NCI-H510A treated with DMSO at 0.1 percent for 48 hours (cell line): ENCODE results near the gene KIF12.

Experiments
- DNase-seq: peaks from one replicate; lab custom pipeline; 2025; lab: John Stamatoyannopoulos, UW

Gene KIF12

DNA sequence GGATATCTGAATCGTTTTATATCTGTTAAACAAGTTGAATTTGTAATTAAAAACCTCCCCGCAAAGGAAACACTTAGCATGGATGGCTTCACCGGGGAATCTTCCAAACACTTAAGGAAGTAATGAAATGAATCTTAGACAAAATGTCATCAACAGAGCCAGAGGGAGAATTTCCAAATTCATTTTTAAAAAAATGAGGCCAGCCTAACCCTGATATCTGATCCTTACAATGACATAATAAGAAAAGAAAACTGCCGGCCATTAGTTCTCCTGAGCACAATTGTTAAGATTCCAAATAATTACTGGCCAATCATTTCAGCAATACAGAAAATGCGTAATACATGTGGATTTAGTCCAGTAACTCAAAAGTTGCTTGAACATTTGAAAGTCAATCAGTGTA is 6.1 kb upstream of the KIF12 start:
- DNase-seq: no peak

DNA sequence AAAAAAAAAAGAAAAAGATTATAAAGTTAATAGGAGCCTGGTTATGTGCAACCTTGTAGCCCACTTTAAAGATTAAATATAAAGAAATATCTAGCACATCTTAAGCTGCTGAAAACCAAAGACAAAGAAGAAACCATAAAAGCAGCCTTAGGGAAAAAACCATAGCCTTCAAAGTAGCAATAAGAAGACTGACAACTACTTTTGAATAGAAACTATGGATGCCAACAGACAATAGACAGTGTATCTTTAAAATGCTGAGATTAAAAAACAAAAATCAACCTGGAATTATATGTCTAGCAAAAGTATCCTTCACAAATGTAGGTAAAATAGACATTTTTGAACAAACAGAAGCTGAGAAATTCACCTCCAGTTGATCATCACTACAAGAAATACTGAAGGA is 3.4 kb upstream of the KIF12 start:
- no peak for DNase-seq

GRCh38 chr9:114100536-114100935 is 1.4 kb upstream of the KIF12 start:
- DNase-seq: no peak

GRCh38 chr9:114099669-114100270 is 678 bp upstream of the KIF12 start:
- DNase-seq: peak; percentile 44

- DNase-seq: no peak
These were observed 814 bp downstream of the KIF12 start for GRCh38 chr9:114098021-114098935.

DNA sequence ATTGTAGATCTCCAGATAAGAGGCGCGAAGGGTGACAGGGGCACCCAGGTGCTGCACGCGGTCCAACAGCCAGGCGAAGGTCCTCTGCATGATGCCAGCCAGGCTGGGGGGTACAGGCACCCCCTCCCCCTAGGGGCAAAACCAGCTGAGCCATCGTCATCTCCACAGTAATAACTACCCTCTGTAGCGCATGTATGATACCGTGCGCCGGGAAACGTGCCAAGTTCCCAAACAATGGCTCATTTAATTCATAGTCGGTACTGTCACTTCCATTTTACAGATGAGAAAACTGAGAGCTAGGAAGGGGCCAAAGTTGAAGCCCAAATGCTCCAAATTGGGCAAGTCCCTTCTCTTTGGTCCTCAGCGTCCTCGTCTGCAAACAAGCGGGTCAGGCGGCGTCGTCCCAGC is 1.5 kb downstream of the KIF12 start:
- no peak for DNase-seq

- DNase-seq: no peak
These were observed 2.1 kb downstream of the KIF12 start for GRCh38 chr9:114096866-114097612.

DNA sequence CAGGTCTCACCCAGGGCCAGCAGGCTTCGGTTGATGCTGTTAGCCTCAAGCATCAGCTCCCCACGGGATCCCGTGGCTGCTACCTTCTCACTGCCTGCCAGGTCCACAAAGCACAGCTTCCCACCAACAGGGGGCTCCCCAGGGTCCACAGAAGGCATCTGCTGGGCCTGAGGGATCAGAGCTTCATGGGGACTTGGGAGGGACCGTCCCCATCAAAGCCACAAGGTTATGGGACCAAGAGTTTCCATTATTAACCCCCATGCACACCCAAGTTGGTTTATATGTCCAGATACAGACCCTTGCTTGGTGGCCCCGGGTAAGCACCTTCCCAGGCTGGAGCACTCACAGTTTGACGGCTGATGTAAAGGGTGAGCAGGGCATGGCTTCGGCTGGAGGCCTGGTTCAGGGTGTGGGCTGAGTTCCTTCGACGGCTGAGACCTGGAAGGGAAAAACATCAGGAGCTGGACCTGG is 3.0 kb downstream of the KIF12 start:
- DNase-seq: no peak

DNA sequence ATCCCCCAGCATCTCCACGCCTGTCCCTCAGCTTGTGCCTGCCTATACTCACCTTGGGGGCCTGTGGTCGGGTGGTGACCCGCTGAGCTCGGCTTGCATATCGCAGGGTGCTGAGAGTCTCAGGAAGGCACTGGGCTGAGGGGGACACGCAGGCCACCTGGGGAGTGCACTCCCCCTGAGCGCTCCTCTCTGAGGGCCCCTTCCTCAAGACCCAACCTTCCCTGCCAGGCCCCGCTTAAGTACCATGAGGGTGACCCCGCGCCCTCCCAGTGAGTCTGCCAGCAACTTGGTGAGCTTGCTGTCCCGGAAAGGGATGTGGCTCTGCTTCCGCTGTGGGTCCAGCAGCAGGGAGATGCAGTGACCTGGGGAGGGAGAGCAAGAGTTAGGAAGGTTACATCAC is 4.1 kb downstream of the KIF12 start:
- no peak for DNase-seq

GRCh38 chr9:114093761-114094505 is 5.2 kb downstream of the KIF12 start:
- DNase-seq: no peak

DNA sequence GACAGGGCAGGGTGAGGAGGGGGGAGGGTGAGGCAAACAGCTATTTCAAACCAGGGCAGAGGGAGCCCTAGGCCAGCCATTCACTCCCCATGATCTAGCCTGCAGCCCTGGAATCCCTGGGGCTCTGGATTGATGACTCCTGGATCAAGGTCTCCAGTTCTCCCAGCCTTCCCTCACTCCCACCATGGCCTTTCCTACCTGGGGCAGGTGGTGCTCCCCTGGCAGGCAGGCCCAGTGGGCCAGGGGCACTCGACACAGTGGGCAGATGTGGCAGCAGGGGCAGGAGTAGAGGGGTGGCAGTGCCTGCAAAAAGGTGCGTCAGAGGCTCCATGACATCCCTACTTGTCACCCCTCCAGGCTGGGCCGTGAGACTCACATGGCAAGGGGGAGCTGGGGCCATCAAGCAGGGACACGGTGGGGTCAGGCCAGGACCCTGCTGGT is 6.0 kb downstream of the KIF12 start:
- DNase-seq: no peak

DNA sequence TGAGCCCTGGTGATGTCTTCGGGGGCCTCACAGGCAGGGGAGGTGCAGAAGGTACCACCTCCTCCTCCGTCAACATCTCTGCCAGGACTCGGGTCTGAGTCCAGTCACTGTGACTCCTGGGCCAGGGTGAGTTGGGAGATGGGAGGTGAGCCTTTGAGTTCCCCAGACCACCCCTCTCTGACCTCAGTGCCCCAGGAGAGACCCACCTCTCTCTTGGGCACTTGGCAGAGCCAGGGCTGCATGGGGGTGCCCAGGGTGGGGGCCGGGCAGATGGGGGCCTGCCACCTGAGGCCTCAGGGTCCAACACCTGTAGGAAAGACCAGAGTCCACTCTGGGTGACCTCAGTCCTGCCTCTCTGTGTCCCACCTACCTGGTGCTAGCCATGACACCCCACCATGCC is 6.8 kb downstream of the KIF12 start:
- no peak for DNase-seq

GRCh38 chr9:114091711-114092110 is 7.4 kb downstream of the KIF12 start:
- no peak for DNase-seq

- no peak for DNase-seq
These were observed 8.3 kb downstream of the KIF12 start for GRCh38 chr9:114090798-114091197.

GRCh38 chr9:114089206-114089840 is 9.8 kb downstream of the KIF12 start:
- DNase-seq: no peak

GRCh38 chr9:114088571-114089170 is 10.4 kb downstream of the KIF12 start:
- DNase-seq: no peak

- no peak for DNase-seq
These were observed 11.4 kb downstream of the KIF12 start for GRCh38 chr9:114087721-114088120.

DNA sequence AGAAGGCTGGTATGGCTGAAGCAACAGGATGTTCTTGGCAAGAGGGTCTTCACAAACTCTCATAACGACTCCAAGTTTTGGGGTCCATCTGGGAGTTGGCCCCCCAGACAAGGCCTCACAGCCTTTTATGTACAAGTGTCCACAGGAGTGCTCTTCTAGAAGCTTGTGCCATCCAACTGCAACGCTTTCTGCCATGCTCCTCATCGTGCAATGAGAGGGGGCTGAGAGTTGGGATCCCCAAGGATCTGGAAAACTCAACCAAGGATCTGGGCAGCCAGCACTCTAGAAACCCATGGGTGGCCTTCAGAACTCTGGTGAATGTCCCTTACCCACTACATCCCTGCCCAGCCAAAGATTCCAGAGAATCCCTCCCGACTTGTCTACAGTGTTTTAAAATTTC is 12.5 kb downstream of the KIF12 start:
- DNase-seq: no peak

GRCh38 chr9:114086009-114086408 is 13.1 kb downstream of the KIF12 start:
- DNase-seq: no peak

DNA sequence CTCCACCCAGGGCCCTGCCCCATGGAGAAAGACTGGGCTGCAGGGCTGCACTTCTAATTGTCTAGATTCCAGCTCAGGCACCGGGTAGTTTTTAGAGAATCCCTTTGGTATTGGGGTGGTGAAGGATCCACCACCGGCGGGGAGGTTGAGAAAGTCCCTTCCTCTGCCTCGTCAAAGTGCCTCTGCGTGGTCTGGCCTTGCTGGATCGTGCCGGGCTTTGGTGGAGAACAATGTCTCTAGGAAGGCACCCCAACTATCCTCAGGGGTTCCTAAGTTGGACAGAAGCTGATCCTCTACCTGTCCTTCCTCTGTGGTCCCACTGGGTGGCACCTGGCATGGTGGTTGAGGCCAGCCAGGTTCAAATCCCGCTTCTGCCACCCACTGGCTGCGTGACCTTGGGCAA is 13.7 kb downstream of the KIF12 start:
- no peak for DNase-seq
